ENCODE results near the gene PARVB.

Gene PARVB

GRCh38 chr22:44139773-44140172, 115.7 kb downstream of the PARVB start:
- no peaks in the 10 kb centered on the region for H3K4me1 ChIP-seq
- no peak for TF ChIP-seq CTCF (IDR thresholded peaks at IDR 0.05; ENCODE audit: low read depth, low read length)
- no peaks in the 10 kb centered on the region for H3K36me3 ChIP-seq
- no peaks in the 10 kb centered on the region for H3K27me3 ChIP-seq
- no peak for DNase-seq
- H3K9me3 ChIP-seq: peaks cover 8% of the 10 kb centered on the region; the same call in 1 of the 2 replicates
- no peak overlapping the region for H3K4me3 ChIP-seq (ENCODE audit: low read depth, low read length)

GRCh38 chr22:44142421-44143104, 118.5 kb downstream of the PARVB start:
- H3K27me3 ChIP-seq: no peaks in the 10 kb centered on the region
- H3K36me3 ChIP-seq: no peaks in the 10 kb centered on the region
- H3K4me3 ChIP-seq (ENCODE audit: low read depth, low read length): no peak overlapping the region
- peaks cover 4% of the 10 kb centered on the region; the same call in 1 of the 2 replicates for H3K9me3 ChIP-seq
- TF ChIP-seq CTCF (IDR thresholded peaks at IDR 0.05; ENCODE audit: low read depth, low read length): no peak
- no peak for DNase-seq
- no peaks in the 10 kb centered on the region for H3K4me1 ChIP-seq

DNA sequence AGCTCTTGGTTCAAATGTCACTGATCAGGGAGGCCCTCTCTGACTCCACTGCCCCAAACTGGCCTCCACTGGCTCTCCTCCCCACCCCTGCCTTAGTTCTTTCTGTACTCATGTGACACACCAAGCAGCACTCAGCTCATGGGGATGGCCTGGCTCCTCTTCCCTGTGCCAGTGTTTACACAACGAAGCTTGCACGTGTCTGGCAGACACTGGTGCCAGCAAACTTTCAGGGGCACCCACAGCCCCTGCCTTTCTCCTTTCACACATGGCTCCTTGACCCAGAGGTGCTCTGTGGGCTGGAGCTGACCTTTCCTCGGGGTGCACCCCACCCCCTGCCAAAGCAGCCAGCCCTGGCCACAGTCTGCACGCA, 119.0 kb downstream of the PARVB start:
- no peaks in the 10 kb centered on the region for H3K27me3 ChIP-seq
- H3K4me3 ChIP-seq (ENCODE audit: low read depth, low read length): no peak overlapping the region
- no peak for DNase-seq
- no peaks in the 10 kb centered on the region for H3K36me3 ChIP-seq
- H3K9me3 ChIP-seq: peaks cover 1% of the 10 kb centered on the region; the same call in 1 of the 2 replicates
- no peak for TF ChIP-seq CTCF (IDR thresholded peaks at IDR 0.05; ENCODE audit: low read depth, low read length)
- no peaks in the 10 kb centered on the region for H3K4me1 ChIP-seq

GRCh38 chr22:44143579-44143978, 119.5 kb downstream of the PARVB start:
- Histone ChIP-seq H3K27me3 (no peaks in the 10 kb centered on the region), H3K4me3 (ENCODE audit: low read depth, low read length) (no peak overlapping the region), H3K4me1 (no peaks in the 10 kb centered on the region), H3K36me3 (no peaks in the 10 kb centered on the region), H3K9me3 (no peaks in the 10 kb centered on the region)
- TF ChIP-seq CTCF (IDR thresholded peaks at IDR 0.05; ENCODE audit: low read depth, low read length): no peak
- DNase-seq: no peak

- TF ChIP-seq CTCF (IDR thresholded peaks at IDR 0.05; ENCODE audit: low read depth, low read length): no peak
- DNase-seq: no peak
- Histone ChIP-seq H3K4me3 (ENCODE audit: low read depth, low read length) (no peak overlapping the region), H3K9me3 (no peaks in the 10 kb centered on the region), H3K36me3 (no peaks in the 10 kb centered on the region), H3K4me1 (no peaks in the 10 kb centered on the region), H3K27me3 (no peaks in the 10 kb centered on the region)
These were observed 120.0 kb downstream of the PARVB start for GRCh38 chr22:44144046-44144569.

- Histone ChIP-seq H3K9me3 (no peaks in the 10 kb centered on the region), H3K36me3 (no peaks in the 10 kb centered on the region), H3K4me1 (no peaks in the 10 kb centered on the region), H3K27me3 (no peaks in the 10 kb centered on the region), H3K4me3 (ENCODE audit: low read depth, low read length) (no peak overlapping the region)
- no peak for TF ChIP-seq CTCF (IDR thresholded peaks at IDR 0.05; ENCODE audit: low read depth, low read length)
- DNase-seq: no peak
These were observed 121.4 kb downstream of the PARVB start for GRCh38 chr22:44145544-44145943.
